HEK293 (cell line): Measurements from ENCODE around the gene ZNF24.

Source experiments
- CTCF ChIP-seq: fragments of 450-650 bp; formaldehyde crosslinking; IDR thresholded peaks from 2 replicates; pipeline ENCODE4 v1.5.1; 2016; ENCODE audit warnings: missing biosample characterization, missing genetic modification characterization
- REST ChIP-seq: fragments of 450-650 bp; formaldehyde crosslinking; IDR thresholded peaks from 2 replicates; pipeline ENCODE4 v1.5.1; 2016; ENCODE audit warnings: missing biosample characterization, missing genetic modification characterization
- ZBTB17 ChIP-seq: fragments of 450-650 bp; formaldehyde crosslinking; IDR thresholded peaks from 2 replicates; pipeline ENCODE4 v1.5.1; 2016; ENCODE audit warnings: missing biosample characterization, missing genetic modification characterization
- ZNF148 ChIP-seq: fragments of 450-650 bp; formaldehyde crosslinking; IDR thresholded peaks from 2 replicates; pipeline ENCODE4 v1.5.0; 2017; ENCODE audit warnings: missing biosample characterization, missing genetic modification characterization, borderline replicate concordance
- ZNF350 ChIP-seq: fragments of 450-650 bp; formaldehyde crosslinking; IDR thresholded peaks from 2 replicates; pipeline ENCODE4 v1.5.0; 2017; ENCODE audit warnings: missing biosample characterization, mild to moderate bottlenecking, missing genetic modification characterization

- TF ChIP-seq CTCF (tag by site-specific recombination) (no peak), ZBTB17 (tag by site-specific recombination) (no peak), ZNF350 (tag by site-specific recombination) (no peak), REST (tag by site-specific recombination) (no peak), ZNF148 (tag by site-specific recombination) (no peak)
Measured at GRCh38 chr18:35289727-35290093, 54.5 kb downstream of the ZNF24 start.
